ENCODE results near the gene GOLGA6L25.
"Not testable (repeated sequence)": the region's sequence is repeated elsewhere in the genome, so short reads cannot be mapped to it uniquely, and the experiment has no call there.

DNA sequence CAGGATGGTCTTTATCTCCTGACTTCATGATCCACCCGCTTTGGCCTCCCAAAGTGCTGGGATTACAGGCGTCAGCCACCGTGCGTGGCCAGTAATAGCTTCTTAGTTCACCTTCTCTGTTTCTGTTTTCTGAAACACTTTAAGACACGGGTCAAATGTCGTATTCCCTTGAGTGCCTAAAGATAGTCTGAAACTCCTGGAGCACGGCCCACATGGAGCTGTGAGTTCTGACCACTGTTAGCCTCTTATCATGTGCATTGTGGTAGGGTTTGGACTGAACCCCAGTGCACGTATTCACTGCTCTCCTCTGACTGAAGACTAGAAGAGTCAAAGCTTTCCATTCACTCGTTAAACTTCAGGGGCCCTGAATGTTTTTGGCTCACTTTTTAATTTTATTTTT, 48.8 kb downstream of the GOLGA6L25 start:
- TF ChIP-seq, protein P1, sequence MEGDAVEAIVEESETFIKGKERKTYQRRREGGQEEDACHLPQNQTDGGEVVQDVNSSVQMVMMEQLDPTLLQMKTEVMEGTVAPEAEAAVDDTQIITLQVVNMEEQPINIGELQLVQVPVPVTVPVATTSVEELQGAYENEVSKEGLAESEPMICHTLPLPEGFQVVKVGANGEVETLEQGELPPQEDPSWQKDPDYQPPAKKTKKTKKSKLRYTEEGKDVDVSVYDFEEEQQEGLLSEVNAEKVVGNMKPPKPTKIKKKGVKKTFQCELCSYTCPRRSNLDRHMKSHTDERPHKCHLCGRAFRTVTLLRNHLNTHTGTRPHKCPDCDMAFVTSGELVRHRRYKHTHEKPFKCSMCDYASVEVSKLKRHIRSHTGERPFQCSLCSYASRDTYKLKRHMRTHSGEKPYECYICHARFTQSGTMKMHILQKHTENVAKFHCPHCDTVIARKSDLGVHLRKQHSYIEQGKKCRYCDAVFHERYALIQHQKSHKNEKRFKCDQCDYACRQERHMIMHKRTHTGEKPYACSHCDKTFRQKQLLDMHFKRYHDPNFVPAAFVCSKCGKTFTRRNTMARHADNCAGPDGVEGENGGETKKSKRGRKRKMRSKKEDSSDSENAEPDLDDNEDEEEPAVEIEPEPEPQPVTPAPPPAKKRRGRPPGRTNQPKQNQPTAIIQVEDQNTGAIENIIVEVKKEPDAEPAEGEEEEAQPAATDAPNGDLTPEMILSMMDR (IDR thresholded peaks at IDR 0.05), result not testable (repeated sequence)
- not testable (repeated sequence) for TF ChIP-seq POLR2A (IDR thresholded peaks at IDR 0.05)
